HG03457 (cell line): ENCODE measurements around the gene SMIM21.

ENCODE experiments used
- ATAC-seq: cut with Tn5 transposase; IDR thresholded peaks from one replicate; pipeline ENCODE4 v1.9.1; 2021; ENCODE audit warnings: moderate number of reproducible peaks; ENCODE audit not compliant: unreplicated experiment

Gene SMIM21

GRCh38 chr18:75428490-75428889 lies 987 bp upstream of the SMIM21 start:
- no peak for ATAC-seq

GRCh38 chr18:75422341-75422910 lies 5.1 kb downstream of the SMIM21 start:
- ATAC-seq: no peak

GRCh38 chr18:75421656-75422055 lies 5.8 kb downstream of the SMIM21 start:
- no peak for ATAC-seq

- no peak for ATAC-seq
Observed at GRCh38 chr18:75418293-75419005, 9.1 kb downstream of the SMIM21 start.

- ATAC-seq: no peak
Observed at GRCh38 chr18:75410611-75411010, 16.9 kb downstream of the SMIM21 start.

- ATAC-seq: no peak
Observed at GRCh38 chr18:75409806-75410205, 17.7 kb downstream of the SMIM21 start.

- no peak for ATAC-seq
Observed at GRCh38 chr18:75408554-75409506, 18.7 kb downstream of the SMIM21 start.

- no peak for ATAC-seq
Observed at GRCh38 chr18:75407468-75408437, 19.8 kb downstream of the SMIM21 start.

GRCh38 chr18:75406491-75407445 lies 20.7 kb downstream of the SMIM21 start:
- ATAC-seq: no peak

GRCh38 chr18:75405351-75405750 lies 22.2 kb downstream of the SMIM21 start:
- no peak for ATAC-seq

GRCh38 chr18:75400366-75400765 lies 27.1 kb downstream of the SMIM21 start:
- ATAC-seq: no peak

GRCh38 chr18:75395137-75395536 lies 32.4 kb downstream of the SMIM21 start:
- no peak for ATAC-seq

GRCh38 chr18:75393721-75394120 lies 33.8 kb downstream of the SMIM21 start:
- ATAC-seq: no peak

GRCh38 chr18:75392226-75392578 lies 35.3 kb downstream of the SMIM21 start:
- no peak for ATAC-seq

GRCh38 chr18:75391279-75392225 lies 36.0 kb downstream of the SMIM21 start:
- ATAC-seq: no peak

GRCh38 chr18:75390854-75391253 lies 36.6 kb downstream of the SMIM21 start:
- no peak for ATAC-seq

- no peak for ATAC-seq
Observed at GRCh38 chr18:75384144-75384543, 43.4 kb downstream of the SMIM21 start.
